Astrocyte (in vitro differentiated cells and primary cell): ENCODE data around the gene AFAP1L2. TPM values are rescaled to one million over a fixed set of nuclear protein-coding genes. Genes with fewer than 3 reads are reported as not detected.

ENCODE experiments used
- DNase-seq: peaks from one replicate; pipeline ENCODE4 v3.0.0-alpha.2; 2010; ENCODE audit warnings: low read depth
- FAIRE-seq: peaks from 2 replicates; lab custom pipeline; 2011; peaks lifted over from hg19 to GRCh38; lab: Jason Lieb, UNC
- H2AFZ ChIP-seq: 2 replicates; pipeline ENCODE4 v1.6.0; 2012; ENCODE audit warnings: low read depth, low read length, inconsistent platforms
- H3K27ac ChIP-seq: 2 replicates; pipeline ENCODE4 v1.5.1; 2011; ENCODE audit warnings: low read depth, low read length, inconsistent platforms
- H3K27me3 ChIP-seq: 2 replicates; pipeline ENCODE4 v1.6.0; 2011; ENCODE audit warnings: low read length, inconsistent platforms; ENCODE audit not compliant: insufficient read depth
- H3K36me3 ChIP-seq: 2 replicates; pipeline ENCODE4 v1.5.1; 2011; ENCODE audit warnings: low read length, inconsistent platforms; ENCODE audit not compliant: insufficient read depth
- H3K4me1 ChIP-seq: 2 replicates; pipeline ENCODE4 v1.5.1; 2011; ENCODE audit warnings: low read length, inconsistent platforms; ENCODE audit not compliant: insufficient read depth
- H3K4me2 ChIP-seq: 2 replicates; pipeline ENCODE4 v1.6.0; 2012; ENCODE audit warnings: low read length, inconsistent platforms
- H3K4me3 ChIP-seq: 2 replicates; pipeline ENCODE4 v1.5.1; 2011; ENCODE audit warnings: low read depth, mild to moderate bottlenecking, low read length, inconsistent platforms; ENCODE audit not compliant: insufficient read depth
- H3K79me2 ChIP-seq: 2 replicates; pipeline ENCODE4 v1.6.0; 2012; ENCODE audit warnings: mild to moderate bottlenecking, low read length, inconsistent platforms; ENCODE audit not compliant: insufficient read depth
- H3K9ac ChIP-seq: 2 replicates; pipeline ENCODE4 v1.6.0; 2012; ENCODE audit warnings: mild to moderate bottlenecking, low read length, inconsistent platforms
- H3K9me3 ChIP-seq: 2 replicates; pipeline ENCODE4 v1.5.1; 2012; ENCODE audit warnings: low read depth, mild to moderate bottlenecking, low read length, inconsistent platforms; ENCODE audit not compliant: insufficient read depth
- H4K20me1 ChIP-seq: 2 replicates; pipeline ENCODE4 v1.6.0; 2012; ENCODE audit warnings: low read length, inconsistent platforms; ENCODE audit not compliant: insufficient read depth
- H3K27ac Mint-ChIP-seq: one replicate; pipeline ENCODE4 v1.8.0; 2021; ENCODE audit warnings: mild to moderate bottlenecking, mixed read lengths; ENCODE audit not compliant: unreplicated experiment
- H3K27me3 Mint-ChIP-seq: one replicate; pipeline ENCODE4 v1.8.0; 2021; ENCODE audit warnings: low read depth, mixed read lengths; ENCODE audit not compliant: unreplicated experiment
- H3K36me3 Mint-ChIP-seq: one replicate; pipeline ENCODE4 v1.8.0; 2021; ENCODE audit warnings: low read depth, mixed read lengths; ENCODE audit not compliant: unreplicated experiment
- H3K4me1 Mint-ChIP-seq: one replicate; pipeline ENCODE4 v1.8.0; 2021; ENCODE audit warnings: low read depth, mixed read lengths; ENCODE audit not compliant: unreplicated experiment
- H3K4me3 Mint-ChIP-seq: one replicate; pipeline ENCODE4 v1.8.0; 2021; ENCODE audit warnings: mild to moderate bottlenecking, moderate library complexity, mixed read lengths; ENCODE audit not compliant: unreplicated experiment
- H3K9me3 Mint-ChIP-seq: one replicate; pipeline ENCODE4 v1.8.0; 2021; ENCODE audit warnings: mild to moderate bottlenecking, mixed read lengths; ENCODE audit not compliant: unreplicated experiment
- CTCF ChIP-seq: IDR thresholded peaks from 2 replicates; pipeline ENCODE4 v1.5.1; 2011; ENCODE audit warnings: low read depth, mild to moderate bottlenecking, inconsistent platforms, low read length, moderate library complexity; ENCODE audit not compliant: insufficient read depth
- EZH2 ChIP-seq: IDR thresholded peaks from 2 replicates; pipeline ENCODE4 v1.6.1; 2012; ENCODE audit warnings: mild to moderate bottlenecking, low read length, inconsistent platforms; ENCODE audit not compliant: insufficient read depth
- total RNA-seq: library from RNA; stranded (reverse); gene quantifications from 2 replicates; pipeline ENCODE4 v1.2.1, GENCODE V29; 2021

The AFAP1L2 gene
- total RNA-seq, 1 donor from 2014 or later = 26.6 TPM

- Histone ChIP-seq H4K20me1 (no peaks in the 10 kb centered on the region), H3K4me3 (no peak overlapping the region), H3K27ac (no peak overlapping the region), H3K9me3 (no peaks in the 10 kb centered on the region), H3K9ac (no peak overlapping the region), H3K27me3 (no peaks in the 10 kb centered on the region), H3K4me1 (no peaks in the 10 kb centered on the region), H3K79me2 (no peaks in the 10 kb centered on the region), H2AFZ (no peak overlapping the region), H3K36me3 (no peaks in the 10 kb centered on the region), H3K4me2 (peak overlapping the region; percentile 9)
- no peak for DNase-seq
- FAIRE-seq = no peak
- no peak overlapping the region for H3K27ac Mint-ChIP-seq
- H3K9me3 Mint-ChIP-seq = peaks cover 2% of the 10 kb centered on the region
- peaks cover 4% of the 10 kb centered on the region for H3K36me3 Mint-ChIP-seq
- no peak overlapping the region for H3K4me3 Mint-ChIP-seq
- TF ChIP-seq CTCF = no peak
- TF ChIP-seq EZH2 = no peak
- H3K4me1 Mint-ChIP-seq = peaks cover 23% of the 10 kb centered on the region
- H3K27me3 Mint-ChIP-seq = peaks cover 4% of the 10 kb centered on the region
Measured at GRCh38 chr10:114374053-114374791, 30.1 kb downstream of the AFAP1L2 start.

DNA sequence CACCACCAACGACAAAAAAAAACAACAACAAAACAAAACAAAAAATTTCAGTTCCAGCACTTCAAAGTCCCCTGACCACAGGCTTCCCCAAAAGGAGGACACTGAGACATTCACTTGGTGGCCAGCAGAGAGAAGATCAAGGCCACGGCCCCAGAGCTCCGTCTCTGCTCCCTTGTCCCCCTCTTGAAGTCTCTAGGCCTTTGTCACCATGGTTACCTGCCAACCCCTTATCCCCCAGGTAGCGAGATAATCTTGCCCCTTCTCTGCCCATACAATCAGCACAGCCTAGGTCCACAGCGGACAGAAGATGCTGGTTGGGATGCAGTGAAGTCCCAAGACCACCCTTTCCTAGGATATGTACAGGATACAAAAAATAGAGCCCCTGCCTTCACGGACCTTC, 30.7 kb downstream of the AFAP1L2 start:
- no peaks in the 10 kb centered on the region for H3K4me1 ChIP-seq
- H3K79me2 ChIP-seq = no peaks in the 10 kb centered on the region
- H3K9ac ChIP-seq = no peak overlapping the region
- peaks cover 4% of the 10 kb centered on the region for H3K27me3 Mint-ChIP-seq
- no peaks in the 10 kb centered on the region for H4K20me1 ChIP-seq
- no peak overlapping the region for H3K27ac ChIP-seq
- no peak overlapping the region for H3K27ac Mint-ChIP-seq
- FAIRE-seq (no peak), DNase-seq (no peak)
- H3K36me3 ChIP-seq = no peaks in the 10 kb centered on the region
- H3K36me3 Mint-ChIP-seq = peaks cover 4% of the 10 kb centered on the region
- no peak overlapping the region for H2AFZ ChIP-seq
- H3K4me1 Mint-ChIP-seq = peaks cover 23% of the 10 kb centered on the region
- no peak overlapping the region for H3K4me2 ChIP-seq
- H3K9me3 Mint-ChIP-seq = peaks cover under 1% of the 10 kb centered on the region
- H3K4me3 ChIP-seq = no peak overlapping the region
- H3K27me3 ChIP-seq = no peaks in the 10 kb centered on the region
- H3K4me3 Mint-ChIP-seq = no peak overlapping the region
- H3K9me3 ChIP-seq = no peaks in the 10 kb centered on the region
- TF ChIP-seq EZH2 = no peak
- no peak for TF ChIP-seq CTCF

GRCh38 chr10:114372995-114373394, 31.3 kb downstream of the AFAP1L2 start:
- H2AFZ ChIP-seq = no peak overlapping the region
- Mint-ChIP-seq H3K9me3 (no peaks in the 10 kb centered on the region), H3K4me3 (no peak overlapping the region), H3K4me1 (peaks cover 28% of the 10 kb centered on the region), H3K27ac (no peak overlapping the region), H3K36me3 (peaks cover 4% of the 10 kb centered on the region), H3K27me3 (peaks cover 4% of the 10 kb centered on the region)
- H4K20me1 ChIP-seq = no peaks in the 10 kb centered on the region
- no peaks in the 10 kb centered on the region for H3K79me2 ChIP-seq
- no peak overlapping the region for H3K4me3 ChIP-seq
- H3K4me2 ChIP-seq = no peak overlapping the region
- DNase-seq = no peak
- peaks cover 3% of the 10 kb centered on the region for H3K4me1 ChIP-seq
- no peak overlapping the region for H3K27ac ChIP-seq
- no peaks in the 10 kb centered on the region for H3K9me3 ChIP-seq
- no peak for TF ChIP-seq CTCF
- TF ChIP-seq EZH2 = no peak
- no peak for FAIRE-seq
- H3K27me3 ChIP-seq = no peaks in the 10 kb centered on the region
- H3K36me3 ChIP-seq = no peaks in the 10 kb centered on the region
- H3K9ac ChIP-seq = no peak overlapping the region
